ENCODE measurements around the gene SH3PXD2A.

SH3PXD2A gene

DNA sequence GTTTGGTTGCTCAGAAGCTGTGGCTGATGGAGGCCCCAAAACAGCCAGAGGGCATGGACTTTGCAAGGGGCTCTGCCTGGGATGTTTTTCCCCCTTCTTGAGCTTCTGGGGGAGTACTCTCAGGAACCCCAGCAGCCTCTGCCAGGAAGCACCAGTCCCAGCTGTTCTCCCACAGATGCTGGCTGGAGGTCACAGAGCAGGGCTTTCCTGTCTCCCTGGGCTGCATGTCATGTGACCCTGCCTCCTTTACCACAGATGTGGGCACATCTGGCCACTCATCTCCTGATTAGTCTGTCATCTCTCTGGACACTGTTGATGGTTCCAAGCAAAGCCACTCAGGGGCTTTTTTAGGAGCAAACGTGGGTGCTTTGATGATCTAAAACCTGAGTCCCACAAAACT, 225.2 kb downstream of the SH3PXD2A start:
- intact Hi-C loops (cut with DNase I; ENCODE audit: low total_unique reads) = no loop called here
- no peak overlapping the region for H3K27ac ChIP-seq
- no peak for DNase-seq
- no peak overlapping the region for H3K4me3 ChIP-seq
- no peaks in the 10 kb centered on the region for H3K27me3 ChIP-seq
- H3K9me3 ChIP-seq = no peaks in the 10 kb centered on the region
- H3K36me3 ChIP-seq = peaks cover 7 to 50% (median 23%) of the 10 kb centered on the region in 3 donors
- peaks cover 0 to 54% (median 40%) of the 10 kb centered on the region in 4 donors for H3K4me1 ChIP-seq
- TF ChIP-seq, protein P1, sequence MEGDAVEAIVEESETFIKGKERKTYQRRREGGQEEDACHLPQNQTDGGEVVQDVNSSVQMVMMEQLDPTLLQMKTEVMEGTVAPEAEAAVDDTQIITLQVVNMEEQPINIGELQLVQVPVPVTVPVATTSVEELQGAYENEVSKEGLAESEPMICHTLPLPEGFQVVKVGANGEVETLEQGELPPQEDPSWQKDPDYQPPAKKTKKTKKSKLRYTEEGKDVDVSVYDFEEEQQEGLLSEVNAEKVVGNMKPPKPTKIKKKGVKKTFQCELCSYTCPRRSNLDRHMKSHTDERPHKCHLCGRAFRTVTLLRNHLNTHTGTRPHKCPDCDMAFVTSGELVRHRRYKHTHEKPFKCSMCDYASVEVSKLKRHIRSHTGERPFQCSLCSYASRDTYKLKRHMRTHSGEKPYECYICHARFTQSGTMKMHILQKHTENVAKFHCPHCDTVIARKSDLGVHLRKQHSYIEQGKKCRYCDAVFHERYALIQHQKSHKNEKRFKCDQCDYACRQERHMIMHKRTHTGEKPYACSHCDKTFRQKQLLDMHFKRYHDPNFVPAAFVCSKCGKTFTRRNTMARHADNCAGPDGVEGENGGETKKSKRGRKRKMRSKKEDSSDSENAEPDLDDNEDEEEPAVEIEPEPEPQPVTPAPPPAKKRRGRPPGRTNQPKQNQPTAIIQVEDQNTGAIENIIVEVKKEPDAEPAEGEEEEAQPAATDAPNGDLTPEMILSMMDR (IDR thresholded peaks at IDR 0.05) = no peak

DNA sequence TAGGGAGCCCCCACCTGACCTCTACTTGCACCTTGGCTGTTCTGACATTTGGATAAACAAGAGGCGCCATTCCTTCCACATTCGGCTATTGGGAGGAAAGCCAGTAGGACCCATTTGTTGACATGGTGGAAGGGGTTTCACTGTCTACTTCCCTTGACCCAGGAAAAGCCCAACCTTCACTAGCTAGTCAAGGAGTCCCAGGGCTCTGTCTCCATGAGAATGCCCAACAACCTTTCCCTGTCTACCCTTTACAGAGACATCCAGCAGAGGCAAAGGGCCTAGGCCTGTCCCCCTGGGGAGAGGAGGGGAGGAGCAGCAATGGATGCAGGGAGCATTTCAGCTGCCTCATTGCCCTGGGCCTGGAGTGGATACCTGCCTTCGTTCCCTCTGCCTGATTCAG, 225.8 kb downstream of the SH3PXD2A start:
- peaks cover 7 to 56% (median 29%) of the 10 kb centered on the region in 3 donors for H3K36me3 ChIP-seq
- TF ChIP-seq, protein P1 (IDR thresholded peaks at IDR 0.05) = no peak
- DNase-seq = no peak
- H3K9me3 ChIP-seq = no peaks in the 10 kb centered on the region
- no peak overlapping the region for H3K27ac ChIP-seq
- peaks cover 0 to 50% (median 35%) of the 10 kb centered on the region in 4 donors for H3K4me1 ChIP-seq
- no peaks in the 10 kb centered on the region for H3K27me3 ChIP-seq
- no peak overlapping the region for H3K4me3 ChIP-seq
- intact Hi-C loops (cut with DNase I; ENCODE audit: low total_unique reads) = no loop called here

DNA sequence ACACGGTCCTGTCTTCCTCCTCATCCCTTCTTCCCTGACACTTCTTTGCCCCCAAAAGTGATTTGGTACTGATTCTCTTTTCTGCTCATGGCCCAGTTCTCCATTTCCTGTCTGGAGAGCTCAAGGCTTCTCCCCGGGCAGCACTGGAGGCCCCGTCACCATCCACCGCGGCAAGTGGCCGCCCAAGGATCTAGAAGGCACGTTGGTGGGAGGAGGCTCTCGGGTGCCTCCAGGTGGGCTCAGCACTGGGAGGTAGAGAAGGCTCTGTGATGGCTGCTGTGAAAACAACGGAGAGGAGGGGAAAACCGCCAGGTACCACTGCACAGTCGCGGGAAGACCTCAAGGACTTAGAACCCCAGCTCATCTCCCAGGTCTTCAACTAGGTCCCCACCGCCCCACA, 227.5 kb downstream of the SH3PXD2A start:
- Histone ChIP-seq H3K27ac (peak overlapping the region in 1 of 2 donors; percentile 19), H3K36me3 (peaks cover 7 to 65% (median 37%) of the 10 kb centered on the region in 3 donors), H3K27me3 (no peaks in the 10 kb centered on the region), H3K9me3 (no peaks in the 10 kb centered on the region), H3K4me3 (no peak overlapping the region), H3K4me1 (peaks cover 0 to 61% (median 43%) of the 10 kb centered on the region in 4 donors)
- no peak for DNase-seq
- TF ChIP-seq, protein P1 (IDR thresholded peaks at IDR 0.05) = no peak
- intact Hi-C loops (cut with DNase I; ENCODE audit: low total_unique reads) = no loop called here

DNA sequence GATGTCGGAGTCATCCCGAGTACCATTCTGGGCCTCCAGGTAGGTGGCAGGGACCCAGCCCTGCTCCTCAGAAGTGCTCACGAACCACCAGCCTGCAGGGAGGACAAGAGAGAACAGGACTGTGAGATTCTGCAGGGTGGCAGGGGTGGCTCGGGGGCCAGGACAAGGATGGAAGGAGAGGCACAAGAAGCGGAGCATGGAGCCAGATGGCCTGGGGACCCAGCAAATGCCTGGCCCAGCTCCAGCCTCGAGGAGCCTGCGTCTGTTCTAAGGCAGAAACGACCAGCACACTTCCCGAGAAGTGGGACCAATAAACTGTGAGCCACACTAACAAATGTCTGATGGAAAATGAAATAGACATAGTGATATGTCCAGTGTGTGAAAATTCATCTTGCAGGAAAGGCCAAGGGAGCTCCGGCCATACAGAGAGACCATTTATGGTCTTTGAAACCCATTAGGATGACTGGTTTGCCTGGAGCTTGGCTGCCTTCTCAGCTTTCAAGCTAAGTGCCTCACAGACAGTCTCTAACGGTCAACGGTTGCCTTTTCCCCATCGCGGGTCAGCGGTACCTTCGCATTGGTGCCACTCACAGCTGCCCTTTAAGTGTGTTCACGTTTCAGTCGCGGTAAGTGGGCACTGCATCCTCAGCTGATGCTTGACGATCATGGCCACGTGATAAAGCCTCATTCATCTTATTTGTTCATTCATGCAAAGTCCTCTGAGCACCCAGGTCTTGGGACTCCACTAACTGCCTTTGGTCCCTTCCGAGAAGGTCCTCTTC, 228.1 kb downstream of the SH3PXD2A start:
- H3K36me3 ChIP-seq = peaks cover 7 to 64% (median 37%) of the 10 kb centered on the region in 3 donors
- H3K27ac ChIP-seq = peak overlapping the region; percentile 19 to 55
- no peaks in the 10 kb centered on the region for H3K9me3 ChIP-seq
- H3K27me3 ChIP-seq = no peaks in the 10 kb centered on the region
- TF ChIP-seq, protein P1 (IDR thresholded peaks at IDR 0.05) = no peak
- no peak overlapping the region for H3K4me3 ChIP-seq
- intact Hi-C loops (cut with DNase I; ENCODE audit: low total_unique reads) = no loop called here
- no peak for DNase-seq
- peaks cover 2 to 61% (median 45%) of the 10 kb centered on the region in 4 donors for H3K4me1 ChIP-seq

DNA sequence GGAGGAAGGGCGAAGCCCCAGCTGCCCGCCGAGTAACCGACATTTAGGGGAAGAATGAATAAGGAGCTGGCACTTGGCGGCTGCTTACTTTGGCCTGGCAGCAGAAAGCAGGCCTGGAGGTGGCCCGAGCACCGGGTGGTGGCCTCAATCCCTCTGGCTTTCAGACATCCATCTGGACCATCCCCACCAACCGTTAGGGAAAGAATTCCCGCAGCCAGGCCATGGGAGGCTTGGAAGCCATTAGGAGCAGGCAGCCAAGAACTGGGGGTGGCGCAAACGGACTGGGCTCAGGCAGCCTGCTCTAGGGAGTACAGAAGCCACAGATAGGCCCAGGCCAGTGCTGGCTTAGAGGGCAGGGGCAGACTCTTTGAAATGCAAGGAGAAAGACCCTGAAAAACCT, 229.2 kb downstream of the SH3PXD2A start:
- H3K27ac ChIP-seq = peak overlapping the region; percentile 19 to 55
- no peaks in the 10 kb centered on the region for H3K27me3 ChIP-seq
- no peaks in the 10 kb centered on the region for H3K9me3 ChIP-seq
- DNase-seq = peak; percentile 66 to 87
- H3K4me1 ChIP-seq = peaks cover 11 to 65% (median 49%) of the 10 kb centered on the region in 4 donors
- intact Hi-C loops (cut with DNase I; ENCODE audit: low total_unique reads) = no loop called here
- TF ChIP-seq, protein P1 (IDR thresholded peaks at IDR 0.05) = no peak
- peaks cover 7 to 61% (median 27%) of the 10 kb centered on the region in 3 donors for H3K36me3 ChIP-seq
- no peak overlapping the region for H3K4me3 ChIP-seq

All from tibial artery (tissue), 4 donors.